IPS DF 19.7 (cell line): ENCODE data around the gene HIP1R.
"Not testable (repeated sequence)": the region's sequence is repeated elsewhere in the genome, so short reads cannot be mapped to it uniquely, and the experiment has no call there.

Source experiments
- DNase-seq: peaks from one replicate; pipeline ENCODE4 v3.0.0-alpha.2; 2013; ENCODE audit warnings: low read depth, low spot score

Gene HIP1R

GRCh38 chr12:122894193-122895121, 59.2 kb downstream of the HIP1R start:
- no peak for DNase-seq

- no peak for DNase-seq
Measured at GRCh38 chr12:122895320-122895703, 60.1 kb downstream of the HIP1R start.

DNA sequence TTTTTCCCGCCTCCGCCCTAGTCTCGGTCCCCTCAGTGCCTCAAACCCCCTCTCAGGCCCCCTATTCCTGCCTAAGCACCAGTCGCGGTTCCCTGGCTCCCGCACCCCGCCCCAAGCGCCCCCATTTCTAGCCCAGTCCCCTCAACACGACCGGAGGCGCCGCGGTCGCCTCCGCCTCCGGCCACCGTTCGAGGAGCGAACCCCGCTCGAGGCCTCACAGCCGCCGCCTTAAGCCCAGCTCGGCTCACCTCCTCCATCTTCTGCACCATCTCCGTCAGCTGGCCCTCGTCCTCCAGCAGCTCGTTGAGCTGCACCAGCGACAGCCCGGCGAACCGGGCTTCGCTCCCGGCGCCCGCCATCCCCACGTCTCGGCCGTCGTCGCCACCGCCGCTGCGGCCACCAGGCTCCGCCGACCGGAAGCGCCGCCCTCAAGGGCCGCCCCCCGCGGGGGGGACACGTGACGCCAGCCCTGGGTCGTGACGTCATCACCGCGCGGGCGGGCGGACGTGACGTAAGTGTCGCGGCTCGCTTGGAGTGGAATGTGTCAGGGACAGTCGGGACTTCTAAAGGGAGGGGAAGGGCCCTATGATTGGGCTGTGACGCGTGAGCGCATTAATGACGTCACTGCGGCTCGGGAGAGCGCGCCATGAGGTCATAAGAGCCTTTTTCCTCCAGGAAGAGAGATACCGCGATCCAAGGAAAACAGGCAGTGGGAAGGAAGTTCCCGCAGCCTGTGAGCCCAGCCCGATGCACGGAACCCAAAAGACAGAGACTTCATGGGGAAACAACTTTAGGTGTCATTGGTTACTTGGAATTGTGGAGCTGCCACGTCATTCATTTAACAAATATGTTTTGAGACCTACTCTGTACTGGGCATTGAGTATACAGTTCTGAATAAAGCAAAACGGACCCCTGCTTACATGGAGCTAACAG, 60.7 kb downstream of the HIP1R start, which contains the start of gene VPS37B:
TSS of gene VPS37B (minus strand) at position 421 of the 933 bp plus-strand sequence. CDS start at position 359, 62 bp downstream.
- DNase-seq: no peak

DNA sequence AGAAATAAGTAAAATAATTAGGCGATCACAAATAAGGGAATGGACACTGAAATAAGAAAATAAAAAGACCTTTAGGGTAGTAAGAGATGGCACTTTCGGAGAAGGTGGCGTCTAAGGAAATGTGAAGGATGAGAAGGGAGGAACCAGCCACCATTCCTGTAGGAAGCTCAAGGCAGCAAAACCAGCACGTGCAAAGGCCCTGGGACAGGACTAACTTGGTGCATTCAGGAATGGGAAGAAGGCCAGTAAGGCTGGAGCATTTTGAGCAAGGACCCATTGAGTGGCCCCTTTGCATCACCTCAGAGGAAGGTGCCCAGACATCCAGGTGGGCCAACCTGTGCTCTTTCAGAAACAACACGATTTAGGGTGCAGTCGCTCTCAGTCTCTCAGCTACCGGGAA, 61.4 kb downstream of the HIP1R start:
- DNase-seq: no peak

- no peak for DNase-seq
Measured at GRCh38 chr12:122899887-122900286, 64.6 kb downstream of the HIP1R start.

- no peak for DNase-seq
Measured at GRCh38 chr12:122902854-122903692, 67.8 kb downstream of the HIP1R start.

GRCh38 chr12:122903693-122904034, 68.4 kb downstream of the HIP1R start:
- DNase-seq: no peak

GRCh38 chr12:122905258-122905657, 70.0 kb downstream of the HIP1R start:
- not testable (repeated sequence) for DNase-seq

DNA sequence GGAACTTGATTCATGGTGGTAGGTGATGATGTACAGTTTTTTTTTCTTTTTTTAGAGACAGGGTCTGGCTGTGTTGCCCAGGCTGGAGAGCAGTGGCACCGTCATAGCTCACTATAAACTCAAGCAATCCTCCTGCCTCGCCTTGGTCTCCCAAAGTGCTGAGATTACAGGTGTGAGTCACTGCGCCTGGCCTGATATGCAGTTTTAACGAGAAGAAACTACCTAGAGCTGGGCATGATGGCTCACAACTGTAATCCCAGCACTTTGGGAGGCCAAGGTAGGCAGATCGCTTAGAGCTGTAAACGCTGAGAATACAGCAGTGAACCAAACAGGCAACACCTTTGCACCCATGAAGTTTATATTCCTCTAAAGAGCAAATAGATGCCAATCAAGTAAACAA, 73.7 kb downstream of the HIP1R start:
- DNase-seq: no peak

DNA sequence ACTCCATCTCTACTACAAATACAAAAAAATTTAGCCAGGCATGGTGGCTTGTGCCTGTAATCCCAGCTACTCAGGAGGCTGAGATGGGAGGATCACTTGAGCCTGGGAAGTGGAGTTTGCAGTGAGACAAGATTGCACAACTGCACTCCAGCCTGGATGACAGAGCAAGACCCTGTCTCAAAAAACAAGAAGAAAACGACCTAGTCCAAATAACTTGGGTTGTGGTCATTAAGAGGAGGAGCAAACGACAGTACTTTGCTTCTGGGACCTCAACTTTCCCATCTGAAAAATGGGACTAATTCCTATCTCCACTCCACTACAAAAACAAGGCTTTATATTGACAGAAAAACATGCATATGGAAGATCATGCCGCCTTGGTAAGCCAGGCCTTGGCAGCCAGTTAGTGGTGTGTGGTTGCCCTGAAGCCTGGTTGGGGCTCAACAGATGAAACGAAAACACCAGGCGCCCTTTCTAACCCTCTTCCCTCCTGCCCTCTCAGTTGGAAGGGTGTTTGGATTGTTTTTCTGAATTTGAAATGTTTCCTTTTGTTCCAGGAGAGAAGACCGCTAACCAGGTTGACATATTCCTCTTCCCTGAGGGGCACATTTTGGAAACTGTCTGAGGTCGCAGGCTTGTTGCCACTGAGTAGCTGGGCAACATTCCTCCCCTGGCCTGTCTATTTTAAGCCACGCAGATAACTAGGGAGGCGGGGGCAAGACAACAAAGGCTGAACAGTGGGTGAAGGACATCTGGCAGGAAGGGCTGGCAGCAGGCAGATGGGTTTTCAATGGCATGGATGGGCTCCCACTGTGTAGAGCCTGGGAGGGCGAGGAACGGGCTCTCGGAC, 74.4 kb downstream of the HIP1R start:
- no peak for DNase-seq
